ENCODE results near the gene LINGO1. TPM values are rescaled to one million over a fixed set of nuclear protein-coding genes. Genes with fewer than 3 reads are reported as not detected.

Gene LINGO1
- total and polyA plus RNA-seq, 4 donors: 0.50 to 1.6 (median 0.75) TPM; not detected in 1

DNA sequence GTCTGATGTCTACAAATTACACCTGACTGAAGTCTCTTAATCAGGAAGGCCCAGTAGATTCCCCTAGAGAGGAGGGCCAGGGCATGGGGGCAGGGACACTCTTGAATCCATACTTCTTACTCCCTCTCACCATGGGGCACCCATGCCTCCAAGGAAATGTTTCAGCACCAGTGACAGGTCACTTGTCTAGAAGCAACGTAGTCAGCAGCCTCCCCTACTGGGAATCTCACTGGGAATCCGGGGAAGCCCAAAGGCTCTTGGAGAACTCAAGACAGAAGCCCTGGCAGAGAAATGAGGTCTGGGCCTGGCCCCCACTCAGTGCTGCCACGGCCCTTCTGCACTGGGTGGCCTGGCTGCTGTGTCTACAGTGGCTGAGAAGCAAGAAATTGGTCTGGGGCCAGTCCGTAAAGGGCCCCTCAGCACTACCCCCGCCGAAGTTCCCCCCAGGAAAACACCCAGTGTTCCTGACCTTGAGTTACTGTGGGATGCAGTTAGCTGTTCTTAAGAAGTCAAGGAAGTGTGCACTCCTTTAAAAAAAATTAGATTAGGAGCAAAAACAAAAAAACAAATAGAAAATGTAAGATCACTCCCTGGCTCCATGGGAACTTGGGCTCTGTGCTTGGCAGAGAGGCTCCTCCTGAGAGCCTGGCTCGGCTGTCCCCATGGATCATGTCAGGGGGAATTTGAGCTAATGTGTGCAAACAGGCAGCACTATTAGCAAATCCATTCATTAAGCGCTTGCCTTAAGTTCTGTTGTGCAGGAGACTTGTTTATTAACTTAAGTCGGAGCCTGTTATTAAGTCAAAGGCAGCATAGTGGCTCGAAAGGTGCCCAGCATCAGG is 5.4 kb upstream of the LINGO1 start:
- no peaks in the 10 kb centered on the region for H3K36me3 ChIP-seq (ENCODE audit: control insufficient read depth in 4 of 4, insufficient read depth in 3 of 4, low read depth in 1 of 4, low read length in 3 of 4)
- H3K9ac ChIP-seq (ENCODE audit: low read depth in 1 of 2, low read length in 2 of 2): no peak overlapping the region
- no peaks in the 10 kb centered on the region for H3K9me3 ChIP-seq (ENCODE audit: control insufficient read depth in 4 of 4, low read length in 3 of 4)
- TF ChIP-seq ZBTB33 (IDR thresholded peaks at IDR 0.05) (no peak), GABPA (IDR thresholded peaks at IDR 0.05 in 1 of 2, conservative IDR thresholded peaks at IDR 0.05 in 1 of 2) (no peak), HNF4A (conservative IDR thresholded peaks at IDR 0.05) (no peak), ATF3 (IDR thresholded peaks at IDR 0.05) (no peak), YY1 (IDR thresholded peaks at IDR 0.05) (no peak), HNF4G (IDR thresholded peaks at IDR 0.05) (no peak), RAD21 (IDR thresholded peaks at IDR 0.05) (no peak)
- no peak for DNase-seq (ENCODE audit: low spot score)
- H3K4me3 ChIP-seq (ENCODE audit: low read depth in 1 of 3, low read length in 3 of 3): no peak overlapping the region
- peaks cover 2 to 11% (median 6%) of the 10 kb centered on the region in 4 donors for H3K4me1 ChIP-seq (ENCODE audit: control insufficient read depth in 4 of 4, insufficient read depth in 4 of 4, low read length in 3 of 4)
- WGBS: 74% methylated on average over 10 of the region's 10 CpGs
- peaks cover 0 to 4% (median 2%) of the 10 kb centered on the region in 4 donors for H3K27me3 ChIP-seq (ENCODE audit: control insufficient read depth in 4 of 4, insufficient read depth in 4 of 4, low read length in 3 of 4)
- no peak overlapping the region for H3K27ac ChIP-seq (ENCODE audit: low read depth in 1 of 2, low read length in 2 of 2)

DNA sequence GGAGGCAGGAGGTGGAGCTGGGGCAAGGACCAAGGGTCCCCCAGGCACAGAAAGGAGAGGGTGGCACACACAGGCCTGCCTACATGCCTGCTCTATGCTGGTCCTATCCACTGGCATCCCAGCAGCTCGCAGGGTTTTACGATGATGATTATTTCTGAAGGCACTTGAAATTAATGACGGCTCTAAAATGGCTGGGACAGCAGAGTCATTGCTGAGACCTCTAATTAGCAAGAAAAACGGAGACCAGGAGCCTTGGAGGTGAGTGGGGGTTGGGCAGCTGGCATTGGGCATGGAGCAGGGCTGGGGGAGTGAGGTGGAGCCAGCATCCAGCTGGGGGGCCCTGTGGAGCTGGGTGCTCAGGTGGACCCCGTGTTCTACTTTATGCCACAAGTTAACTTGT is 3.5 kb upstream of the LINGO1 start:
- Histone ChIP-seq H3K9me3 (ENCODE audit: control insufficient read depth in 4 of 4, low read length in 3 of 4) (no peaks in the 10 kb centered on the region), H3K27me3 (ENCODE audit: control insufficient read depth in 4 of 4, insufficient read depth in 4 of 4, low read length in 3 of 4) (peaks cover 0 to 4% (median 2%) of the 10 kb centered on the region in 4 donors), H3K27ac (ENCODE audit: low read depth in 1 of 2, low read length in 2 of 2) (no peak overlapping the region), H3K4me3 (ENCODE audit: low read depth in 1 of 3, low read length in 3 of 3) (no peak overlapping the region), H3K36me3 (ENCODE audit: control insufficient read depth in 4 of 4, insufficient read depth in 3 of 4, low read depth in 1 of 4, low read length in 3 of 4) (no peaks in the 10 kb centered on the region), H3K4me1 (ENCODE audit: control insufficient read depth in 4 of 4, insufficient read depth in 4 of 4, low read length in 3 of 4) (peaks cover 7 to 19% (median 11%) of the 10 kb centered on the region in 4 donors), H3K9ac (ENCODE audit: low read depth in 1 of 2, low read length in 2 of 2) (no peak overlapping the region)
- DNase-seq (ENCODE audit: low spot score): no peak
- TF ChIP-seq, protein P1, sequence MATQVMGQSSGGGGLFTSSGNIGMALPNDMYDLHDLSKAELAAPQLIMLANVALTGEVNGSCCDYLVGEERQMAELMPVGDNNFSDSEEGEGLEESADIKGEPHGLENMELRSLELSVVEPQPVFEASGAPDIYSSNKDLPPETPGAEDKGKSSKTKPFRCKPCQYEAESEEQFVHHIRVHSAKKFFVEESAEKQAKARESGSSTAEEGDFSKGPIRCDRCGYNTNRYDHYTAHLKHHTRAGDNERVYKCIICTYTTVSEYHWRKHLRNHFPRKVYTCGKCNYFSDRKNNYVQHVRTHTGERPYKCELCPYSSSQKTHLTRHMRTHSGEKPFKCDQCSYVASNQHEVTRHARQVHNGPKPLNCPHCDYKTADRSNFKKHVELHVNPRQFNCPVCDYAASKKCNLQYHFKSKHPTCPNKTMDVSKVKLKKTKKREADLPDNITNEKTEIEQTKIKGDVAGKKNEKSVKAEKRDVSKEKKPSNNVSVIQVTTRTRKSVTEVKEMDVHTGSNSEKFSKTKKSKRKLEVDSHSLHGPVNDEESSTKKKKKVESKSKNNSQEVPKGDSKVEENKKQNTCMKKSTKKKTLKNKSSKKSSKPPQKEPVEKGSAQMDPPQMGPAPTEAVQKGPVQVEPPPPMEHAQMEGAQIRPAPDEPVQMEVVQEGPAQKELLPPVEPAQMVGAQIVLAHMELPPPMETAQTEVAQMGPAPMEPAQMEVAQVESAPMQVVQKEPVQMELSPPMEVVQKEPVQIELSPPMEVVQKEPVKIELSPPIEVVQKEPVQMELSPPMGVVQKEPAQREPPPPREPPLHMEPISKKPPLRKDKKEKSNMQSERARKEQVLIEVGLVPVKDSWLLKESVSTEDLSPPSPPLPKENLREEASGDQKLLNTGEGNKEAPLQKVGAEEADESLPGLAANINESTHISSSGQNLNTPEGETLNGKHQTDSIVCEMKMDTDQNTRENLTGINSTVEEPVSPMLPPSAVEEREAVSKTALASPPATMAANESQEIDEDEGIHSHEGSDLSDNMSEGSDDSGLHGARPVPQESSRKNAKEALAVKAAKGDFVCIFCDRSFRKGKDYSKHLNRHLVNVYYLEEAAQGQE (IDR thresholded peaks at IDR 0.05): no peak
- 62% methylated on average over 5 of the region's 5 CpGs for WGBS

DNA sequence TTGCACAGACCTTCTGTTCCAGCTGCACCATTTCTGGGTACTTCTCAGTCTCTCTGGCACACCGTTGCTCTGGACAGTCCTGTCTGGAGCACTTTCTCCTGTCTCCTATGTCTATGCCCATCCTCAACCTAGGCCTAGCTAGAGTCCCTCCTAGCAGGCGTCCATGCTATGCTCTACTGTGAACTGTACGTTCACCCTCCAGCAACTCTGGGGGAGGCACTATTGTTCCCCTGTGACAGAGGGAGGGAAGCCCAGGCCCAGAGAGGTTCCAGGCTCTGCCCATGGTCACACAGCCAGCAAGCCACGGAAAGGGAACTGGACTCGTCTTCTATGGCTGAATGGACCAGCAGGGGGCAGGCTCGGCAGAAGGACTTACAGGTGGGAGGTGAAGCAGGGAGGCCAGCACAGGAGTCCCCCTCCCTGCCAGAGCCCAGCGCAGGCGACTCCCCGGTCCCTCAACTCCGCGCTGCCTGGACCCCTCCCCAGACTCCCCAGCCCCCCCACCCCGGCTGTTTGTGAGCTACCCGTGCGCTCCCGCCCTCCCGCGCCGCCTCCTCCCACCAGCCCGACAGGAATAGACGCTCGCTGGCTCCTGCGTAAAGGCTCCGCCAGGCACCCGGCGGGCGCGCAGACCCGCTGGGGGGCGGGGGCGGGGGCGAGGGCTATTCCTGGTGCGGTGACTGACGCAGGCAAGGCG is 1.7 kb upstream of the LINGO1 start:
- Histone ChIP-seq H3K4me1 (ENCODE audit: control insufficient read depth in 4 of 4, insufficient read depth in 4 of 4, low read length in 3 of 4) (peaks cover 7 to 19% (median 11%) of the 10 kb centered on the region in 4 donors), H3K36me3 (ENCODE audit: control insufficient read depth in 4 of 4, insufficient read depth in 3 of 4, low read depth in 1 of 4, low read length in 3 of 4) (no peaks in the 10 kb centered on the region), H3K4me3 (ENCODE audit: low read depth in 1 of 3, low read length in 3 of 3) (no peak overlapping the region), H3K9me3 (ENCODE audit: control insufficient read depth in 4 of 4, low read length in 3 of 4) (no peaks in the 10 kb centered on the region), H3K9ac (ENCODE audit: low read depth in 1 of 2, low read length in 2 of 2) (no peak overlapping the region), H3K27me3 (ENCODE audit: control insufficient read depth in 4 of 4, insufficient read depth in 4 of 4, low read length in 3 of 4) (peaks cover 0 to 3% (median 0%) of the 10 kb centered on the region in 4 donors), H3K27ac (ENCODE audit: low read depth in 1 of 2, low read length in 2 of 2) (no peak overlapping the region)
- WGBS: 7% methylated on average over 34 of the region's 34 CpGs
- TF ChIP-seq, protein P2, sequence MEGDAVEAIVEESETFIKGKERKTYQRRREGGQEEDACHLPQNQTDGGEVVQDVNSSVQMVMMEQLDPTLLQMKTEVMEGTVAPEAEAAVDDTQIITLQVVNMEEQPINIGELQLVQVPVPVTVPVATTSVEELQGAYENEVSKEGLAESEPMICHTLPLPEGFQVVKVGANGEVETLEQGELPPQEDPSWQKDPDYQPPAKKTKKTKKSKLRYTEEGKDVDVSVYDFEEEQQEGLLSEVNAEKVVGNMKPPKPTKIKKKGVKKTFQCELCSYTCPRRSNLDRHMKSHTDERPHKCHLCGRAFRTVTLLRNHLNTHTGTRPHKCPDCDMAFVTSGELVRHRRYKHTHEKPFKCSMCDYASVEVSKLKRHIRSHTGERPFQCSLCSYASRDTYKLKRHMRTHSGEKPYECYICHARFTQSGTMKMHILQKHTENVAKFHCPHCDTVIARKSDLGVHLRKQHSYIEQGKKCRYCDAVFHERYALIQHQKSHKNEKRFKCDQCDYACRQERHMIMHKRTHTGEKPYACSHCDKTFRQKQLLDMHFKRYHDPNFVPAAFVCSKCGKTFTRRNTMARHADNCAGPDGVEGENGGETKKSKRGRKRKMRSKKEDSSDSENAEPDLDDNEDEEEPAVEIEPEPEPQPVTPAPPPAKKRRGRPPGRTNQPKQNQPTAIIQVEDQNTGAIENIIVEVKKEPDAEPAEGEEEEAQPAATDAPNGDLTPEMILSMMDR (IDR thresholded peaks at IDR 0.05; ENCODE audit: low read depth, low read length, missing input control): peak; percentile 31
- no peak for TF ChIP-seq GABPA (IDR thresholded peaks at IDR 0.05 in 1 of 2, conservative IDR thresholded peaks at IDR 0.05 in 1 of 2)
- peak; percentile 74 for DNase-seq (ENCODE audit: low spot score)

All from liver (tissue), 9 donors.